ENCODE results near the gene HS2ST1. TPM values are rescaled to one million over a fixed set of nuclear protein-coding genes. Genes with fewer than 3 reads are reported as not detected.
A peak's percentile ranks its signal among the peaks of the same experiment; 100 is the strongest.
"Not testable (repeated sequence)": the region's sequence is repeated elsewhere in the genome, so short reads cannot be mapped to it uniquely, and the experiment has no call there.

The HS2ST1 gene
- total RNA-seq, 1 experiment from 2014 or later = 18.7 TPM

DNA sequence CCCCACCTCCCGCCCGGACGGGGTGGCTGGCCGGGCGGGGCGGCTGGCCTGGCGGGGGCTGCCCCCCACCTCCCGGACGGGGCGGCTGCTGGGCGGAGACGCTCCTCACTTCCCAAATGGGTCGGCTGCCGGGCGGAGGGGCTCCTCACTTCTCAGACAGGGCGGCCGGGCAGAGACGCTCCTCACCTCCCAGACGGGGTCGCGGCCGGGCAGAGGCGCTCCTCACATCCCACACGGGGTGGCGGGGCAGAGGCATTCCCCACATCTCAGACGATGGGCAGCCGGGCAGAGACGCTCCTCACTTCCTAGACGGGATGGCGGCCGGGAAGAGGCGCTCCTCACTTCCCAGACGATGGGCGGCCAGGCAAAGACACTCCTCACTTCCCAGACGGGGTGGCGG lies 49.4 kb downstream of the HS2ST1 start:
- H3K36me3 ChIP-seq (ENCODE audit: insufficient read depth, low read length); H3K27me3 ChIP-seq (ENCODE audit: low read length); H3K4me2 ChIP-seq (ENCODE audit: low read depth, low read length, poor library complexity, severe bottlenecking); H3K9ac ChIP-seq (ENCODE audit: low read length); H2AFZ ChIP-seq (ENCODE audit: low read length); H3K4me3 ChIP-seq (ENCODE audit: low read length); H3K9me2 ChIP-seq (replicated peaks; ENCODE audit: insufficient read depth, low read length); H4K20me1 ChIP-seq (ENCODE audit: insufficient read depth, low read depth, low read length); H3K9me3 ChIP-seq (ENCODE audit: low read length); H3K27ac ChIP-seq (ENCODE audit: low read length); DNase-seq: not testable (repeated sequence)
- Histone ChIP-seq H3K4me1 (ENCODE audit: low read length) (peaks cover 11% of the 10 kb centered on the region), H3K79me2 (ENCODE audit: low read length) (peaks cover 38% of the 10 kb centered on the region)

DNA sequence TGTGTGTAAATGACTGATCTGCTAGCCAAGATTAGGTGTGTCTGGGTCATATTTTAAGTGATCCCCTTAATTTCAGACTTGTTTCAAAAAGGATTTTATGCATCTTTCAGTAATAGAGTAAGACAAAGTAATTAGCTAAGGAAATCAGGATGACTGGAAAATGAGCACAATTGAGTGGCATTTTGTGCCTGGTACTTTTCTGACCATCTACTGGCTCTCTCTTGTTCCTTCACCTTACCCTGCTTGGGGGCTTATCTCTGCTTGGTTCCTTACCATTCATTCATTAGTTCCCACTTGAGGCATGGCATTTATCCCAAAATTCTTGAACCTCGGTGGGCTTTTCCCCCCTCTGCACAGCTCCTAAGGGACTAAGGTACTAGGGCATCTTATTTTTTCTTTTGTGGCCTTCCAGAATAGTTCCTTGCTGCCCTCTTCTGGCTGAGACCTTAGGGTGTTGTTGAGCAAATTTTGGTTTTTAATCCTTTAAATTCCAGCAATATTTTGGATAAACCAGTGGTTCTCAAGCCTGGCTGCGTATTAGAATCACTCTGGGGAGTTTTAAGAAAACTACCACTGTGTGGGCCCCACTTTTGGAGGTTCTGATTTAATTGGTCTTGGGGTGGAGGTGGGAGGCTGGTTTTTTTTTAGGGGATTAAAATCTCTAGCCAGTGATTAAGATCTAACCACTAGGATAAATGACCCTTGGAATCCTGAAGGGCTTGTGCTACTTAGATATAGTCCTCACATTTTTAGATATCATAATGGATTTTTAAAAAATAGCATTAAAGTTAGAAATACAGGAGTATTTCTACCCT lies 50.8 kb downstream of the HS2ST1 start:
- Histone ChIP-seq H3K27ac (ENCODE audit: low read length) (no peak overlapping the region), H3K4me3 (ENCODE audit: low read length) (no peak overlapping the region), H3K36me3 (ENCODE audit: insufficient read depth, low read length) (no peaks in the 10 kb centered on the region), H3K9me2 (replicated peaks; ENCODE audit: insufficient read depth, low read length) (no peaks in the 10 kb centered on the region), H2AFZ (ENCODE audit: low read length) (no peak overlapping the region), H3K4me2 (ENCODE audit: low read depth, low read length, poor library complexity, severe bottlenecking) (no peak overlapping the region), H3K27me3 (ENCODE audit: low read length) (no peaks in the 10 kb centered on the region), H3K79me2 (ENCODE audit: low read length) (peaks cover 42% of the 10 kb centered on the region), H3K4me1 (ENCODE audit: low read length) (peaks cover 13% of the 10 kb centered on the region), H4K20me1 (ENCODE audit: insufficient read depth, low read depth, low read length) (no peaks in the 10 kb centered on the region), H3K9me3 (ENCODE audit: low read length) (no peaks in the 10 kb centered on the region), H3K9ac (ENCODE audit: low read length) (no peak overlapping the region)
- DNase-seq = peak; percentile 66

DNA sequence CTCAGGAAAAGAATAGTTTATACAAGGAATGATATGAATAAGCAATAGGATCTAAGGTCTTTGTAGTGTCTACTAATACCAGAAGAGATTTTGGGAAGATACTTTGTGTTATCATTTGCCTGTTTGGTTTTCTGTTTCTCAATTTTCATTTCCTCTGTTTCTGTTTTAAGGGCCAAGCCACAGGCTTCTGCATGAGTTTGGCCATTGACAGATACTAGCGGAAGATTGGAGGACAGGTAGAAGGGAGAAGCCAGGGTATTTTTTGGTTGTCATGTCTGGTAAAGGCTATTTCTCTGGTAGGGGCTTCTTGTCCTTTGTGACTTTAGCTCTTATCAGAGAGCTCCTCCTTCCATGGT lies 51.4 kb downstream of the HS2ST1 start:
- H4K20me1 ChIP-seq (ENCODE audit: insufficient read depth, low read depth, low read length) = no peaks in the 10 kb centered on the region
- H3K9me2 ChIP-seq (replicated peaks; ENCODE audit: insufficient read depth, low read length) = no peaks in the 10 kb centered on the region
- no peak for DNase-seq
- H3K4me3 ChIP-seq (ENCODE audit: low read length) = no peak overlapping the region
- no peaks in the 10 kb centered on the region for H3K27me3 ChIP-seq (ENCODE audit: low read length)
- H3K27ac ChIP-seq (ENCODE audit: low read length) = no peak overlapping the region
- H3K79me2 ChIP-seq (ENCODE audit: low read length) = peaks cover 42% of the 10 kb centered on the region
- H3K9me3 ChIP-seq (ENCODE audit: low read length) = no peaks in the 10 kb centered on the region
- peaks cover 11% of the 10 kb centered on the region for H3K4me1 ChIP-seq (ENCODE audit: low read length)
- no peak overlapping the region for H3K9ac ChIP-seq (ENCODE audit: low read length)
- H2AFZ ChIP-seq (ENCODE audit: low read length) = no peak overlapping the region
- H3K36me3 ChIP-seq (ENCODE audit: insufficient read depth, low read length) = no peaks in the 10 kb centered on the region
- no peak overlapping the region for H3K4me2 ChIP-seq (ENCODE audit: low read depth, low read length, poor library complexity, severe bottlenecking)

DNA sequence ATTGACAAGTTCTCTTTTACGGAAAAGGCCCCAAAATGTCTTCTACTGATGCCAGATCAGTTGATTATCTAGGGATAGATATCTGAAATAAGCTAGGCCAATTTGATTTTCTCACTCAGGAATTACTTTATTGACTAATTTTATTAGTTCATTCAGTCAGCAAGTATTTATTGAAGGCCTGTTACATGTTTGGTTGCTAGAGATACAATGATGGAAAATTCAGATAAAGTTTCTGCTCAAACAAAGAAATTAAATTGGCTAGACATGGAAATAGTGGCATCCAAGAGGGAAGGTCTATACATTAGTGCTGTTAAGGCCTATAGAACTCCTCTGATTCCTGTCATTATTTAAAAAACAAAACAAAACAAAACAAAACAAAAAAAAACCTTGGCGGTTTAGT lies 56.5 kb downstream of the HS2ST1 start:
- H3K4me1 ChIP-seq (ENCODE audit: low read length) = peaks cover 52% of the 10 kb centered on the region
- H3K79me2 ChIP-seq (ENCODE audit: low read length) = peaks cover 79% of the 10 kb centered on the region
- no peaks in the 10 kb centered on the region for H3K9me2 ChIP-seq (replicated peaks; ENCODE audit: insufficient read depth, low read length)
- no peak overlapping the region for H2AFZ ChIP-seq (ENCODE audit: low read length)
- peak overlapping the region; percentile 60 for H3K4me2 ChIP-seq (ENCODE audit: low read depth, low read length, poor library complexity, severe bottlenecking)
- no peak overlapping the region for H3K9ac ChIP-seq (ENCODE audit: low read length)
- no peaks in the 10 kb centered on the region; the same call in 1 of the 2 replicates for H4K20me1 ChIP-seq (ENCODE audit: insufficient read depth, low read depth, low read length)
- H3K36me3 ChIP-seq (ENCODE audit: insufficient read depth, low read length) = no peaks in the 10 kb centered on the region
- no peaks in the 10 kb centered on the region for H3K27me3 ChIP-seq (ENCODE audit: low read length)
- H3K27ac ChIP-seq (ENCODE audit: low read length) = peak overlapping the region; percentile 68; the same call in 1 of the 2 replicates
- H3K4me3 ChIP-seq (ENCODE audit: low read length) = no peak overlapping the region
- no peak for DNase-seq
- no peaks in the 10 kb centered on the region for H3K9me3 ChIP-seq (ENCODE audit: low read length)

DNA sequence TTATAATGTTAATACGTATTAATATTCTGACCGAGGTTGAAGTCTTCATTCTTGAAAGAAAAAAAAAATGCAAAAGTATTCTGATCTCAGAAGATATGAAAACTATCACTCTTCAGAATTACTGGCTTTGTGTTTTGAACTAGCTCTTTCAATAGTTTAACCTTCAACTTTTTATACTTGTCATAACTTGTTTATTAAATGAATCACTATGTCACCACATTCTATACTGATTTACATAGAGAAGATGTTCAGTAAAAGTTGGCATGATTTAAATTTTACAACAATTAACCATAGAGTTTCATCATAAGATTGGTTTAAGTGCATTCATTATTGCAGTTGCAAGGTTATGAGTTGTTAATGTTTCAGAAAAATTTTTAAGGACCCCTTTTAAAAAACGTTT lies 57.3 kb downstream of the HS2ST1 start:
- Histone ChIP-seq H3K27me3 (ENCODE audit: low read length) (no peaks in the 10 kb centered on the region), H3K4me3 (ENCODE audit: low read length) (peak overlapping the region; percentile 17), H3K36me3 (ENCODE audit: insufficient read depth, low read length) (no peaks in the 10 kb centered on the region), H3K79me2 (ENCODE audit: low read length) (peaks cover 79% of the 10 kb centered on the region), H3K4me1 (ENCODE audit: low read length) (peaks cover 56% of the 10 kb centered on the region), H3K9ac (ENCODE audit: low read length) (0 out of 2 replicates have a peak overlapping the region, but pooled peaks have one; percentile 21), H3K9me2 (replicated peaks; ENCODE audit: insufficient read depth, low read length) (no peaks in the 10 kb centered on the region), H2AFZ (ENCODE audit: low read length) (no peak overlapping the region), H3K4me2 (ENCODE audit: low read depth, low read length, poor library complexity, severe bottlenecking) (peak overlapping the region; percentile 60), H3K27ac (ENCODE audit: low read length) (peak overlapping the region; percentile 68), H3K9me3 (ENCODE audit: low read length) (no peaks in the 10 kb centered on the region), H4K20me1 (ENCODE audit: insufficient read depth, low read depth, low read length) (peaks cover 1% of the 10 kb centered on the region; the same call in 1 of the 2 replicates)
- no peak for DNase-seq

DNA sequence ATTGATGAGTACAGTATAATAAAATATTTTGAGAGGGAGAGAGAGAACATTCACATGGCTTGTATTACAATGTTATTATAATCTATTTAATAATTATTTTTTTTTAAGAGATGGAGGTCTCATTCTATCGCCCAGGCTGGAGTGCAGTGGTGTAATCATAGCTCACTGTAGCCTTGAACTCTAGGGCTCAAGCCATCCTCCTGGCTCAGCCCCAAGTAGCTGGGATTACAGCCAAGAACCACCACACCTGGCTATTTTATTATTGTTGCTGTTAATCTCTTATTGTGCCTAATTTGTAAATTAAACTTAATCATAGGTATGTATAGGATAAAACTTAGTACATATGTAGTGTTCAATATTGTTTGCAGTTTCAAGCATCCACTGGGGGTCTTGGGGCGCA lies 57.8 kb downstream of the HS2ST1 start:
- Histone ChIP-seq H3K9ac (ENCODE audit: low read length) (0 out of 2 replicates have a peak overlapping the region, but pooled peaks have one; percentile 21), H3K4me3 (ENCODE audit: low read length) (peak overlapping the region; percentile 17; the same call in 1 of the 2 replicates), H3K9me2 (replicated peaks; ENCODE audit: insufficient read depth, low read length) (no peaks in the 10 kb centered on the region), H3K36me3 (ENCODE audit: insufficient read depth, low read length) (no peaks in the 10 kb centered on the region), H2AFZ (ENCODE audit: low read length) (no peak overlapping the region), H3K79me2 (ENCODE audit: low read length) (peaks cover 83% of the 10 kb centered on the region), H3K27me3 (ENCODE audit: low read length) (no peaks in the 10 kb centered on the region), H3K9me3 (ENCODE audit: low read length) (no peaks in the 10 kb centered on the region), H4K20me1 (ENCODE audit: insufficient read depth, low read depth, low read length) (peaks cover 6% of the 10 kb centered on the region; the same call in 1 of the 2 replicates), H3K4me1 (ENCODE audit: low read length) (peaks cover 56% of the 10 kb centered on the region), H3K4me2 (ENCODE audit: low read depth, low read length, poor library complexity, severe bottlenecking) (peak overlapping the region; percentile 60), H3K27ac (ENCODE audit: low read length) (peak overlapping the region; percentile 68)
- DNase-seq = peak; percentile 52

DNA sequence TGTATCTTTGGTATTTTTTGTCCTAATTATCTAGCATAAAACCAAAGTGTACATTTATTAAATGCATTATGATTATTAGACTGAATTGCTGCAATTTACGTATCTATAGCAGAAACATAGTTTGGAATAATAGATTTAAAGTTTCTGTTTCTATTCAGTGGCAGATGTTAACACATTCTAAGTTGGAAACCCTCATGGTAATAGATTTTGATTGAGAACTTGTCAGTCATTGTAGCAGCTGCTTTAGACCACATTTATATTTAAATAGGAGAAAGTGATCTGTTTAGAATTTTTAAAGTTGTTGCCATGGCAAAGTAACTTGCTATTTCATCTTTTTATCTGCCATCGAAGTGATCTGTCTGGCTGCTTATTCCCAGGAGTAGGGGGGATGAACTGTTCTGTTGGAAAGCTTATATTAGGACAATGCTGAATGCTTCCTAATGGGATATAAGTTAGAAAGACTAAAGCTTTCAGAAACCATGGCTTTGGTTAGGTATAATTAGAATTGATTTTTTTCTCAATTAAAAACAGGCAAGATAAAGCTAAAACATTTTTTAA lies 61.6 kb downstream of the HS2ST1 start:
- Histone ChIP-seq H3K27ac (ENCODE audit: low read length) (peak overlapping the region; percentile 36), H3K4me3 (ENCODE audit: low read length) (no peak overlapping the region), H3K27me3 (ENCODE audit: low read length) (no peaks in the 10 kb centered on the region), H3K9me3 (ENCODE audit: low read length) (no peaks in the 10 kb centered on the region), H4K20me1 (ENCODE audit: insufficient read depth, low read depth, low read length) (peaks cover 6% of the 10 kb centered on the region; the same call in 1 of the 2 replicates), H3K9me2 (replicated peaks; ENCODE audit: insufficient read depth, low read length) (no peaks in the 10 kb centered on the region), H3K4me1 (ENCODE audit: low read length) (peaks cover 48% of the 10 kb centered on the region), H2AFZ (ENCODE audit: low read length) (no peak overlapping the region), H3K79me2 (ENCODE audit: low read length) (peaks cover 87% of the 10 kb centered on the region), H3K4me2 (ENCODE audit: low read depth, low read length, poor library complexity, severe bottlenecking) (no peak overlapping the region), H3K36me3 (ENCODE audit: insufficient read depth, low read length) (no peaks in the 10 kb centered on the region), H3K9ac (ENCODE audit: low read length) (no peak overlapping the region)
- DNase-seq = no peak

DNA sequence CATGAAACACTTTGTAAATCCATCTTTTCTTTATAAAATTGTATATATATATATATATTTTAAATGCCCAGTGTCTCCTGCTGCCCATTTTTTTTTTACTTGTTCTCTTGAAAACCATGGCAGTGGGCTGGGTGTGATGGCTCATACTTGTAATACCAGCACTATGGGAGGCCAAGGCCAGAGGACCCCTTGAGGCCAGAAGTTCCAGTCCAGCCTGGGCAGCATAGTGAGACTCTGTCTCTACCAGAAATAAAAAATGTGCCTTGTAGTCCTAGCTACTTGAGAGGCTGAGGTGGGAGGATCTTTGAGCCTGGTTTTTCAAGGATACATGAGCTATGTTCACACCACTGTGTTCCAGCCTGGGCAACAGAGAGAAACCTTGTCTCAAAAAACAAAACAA lies 62.2 kb downstream of the HS2ST1 start:
- Histone ChIP-seq H2AFZ (ENCODE audit: low read length) (no peak overlapping the region), H3K36me3 (ENCODE audit: insufficient read depth, low read length) (no peaks in the 10 kb centered on the region), H3K79me2 (ENCODE audit: low read length) (peaks cover 84% of the 10 kb centered on the region), H3K27ac (ENCODE audit: low read length) (no peak overlapping the region), H3K9me3 (ENCODE audit: low read length) (no peaks in the 10 kb centered on the region), H4K20me1 (ENCODE audit: insufficient read depth, low read depth, low read length) (peaks cover 6% of the 10 kb centered on the region; the same call in 1 of the 2 replicates), H3K27me3 (ENCODE audit: low read length) (no peaks in the 10 kb centered on the region), H3K4me2 (ENCODE audit: low read depth, low read length, poor library complexity, severe bottlenecking) (no peak overlapping the region), H3K4me1 (ENCODE audit: low read length) (peaks cover 42% of the 10 kb centered on the region), H3K9ac (ENCODE audit: low read length) (no peak overlapping the region), H3K4me3 (ENCODE audit: low read length) (no peak overlapping the region), H3K9me2 (replicated peaks; ENCODE audit: insufficient read depth, low read length) (no peaks in the 10 kb centered on the region)
- no peak for DNase-seq

All from Karpas-422 (cell line).